GM23248 (cell line): Measurements from ENCODE around the gene ARHGAP24. TPM values are rescaled to one million over a fixed set of nuclear protein-coding genes. Genes with fewer than 3 reads are reported as not detected.

Experiments used
- DNase-seq: peaks from one replicate; pipeline ENCODE4 v3.0.0-alpha.2; 2015
- H2AFZ ChIP-seq: fragments of 200-600 bp; sonication (generic); 2 replicates; pipeline ENCODE4 v1.6.1; 2016; ENCODE audit warnings: antibody characterized with exemption
- H3F3A ChIP-seq: fragments of 200-600 bp; sonication (generic); 2 replicates; pipeline ENCODE4 v1.6.1; 2016; ENCODE audit warnings: mild to moderate bottlenecking, antibody characterized with exemption, mixed run types; ENCODE audit not compliant: insufficient read depth
- H3K27ac ChIP-seq: fragments of 200-600 bp; sonication (generic); 2 replicates; pipeline ENCODE4 v1.5.1; 2016; ENCODE audit warnings: mild to moderate bottlenecking
- H3K27me3 ChIP-seq: fragments of 200-600 bp; sonication (generic); replicated peaks from 2 replicates; pipeline ENCODE4 v1.6.1; 2016; ENCODE audit warnings: mild to moderate bottlenecking; ENCODE audit not compliant: insufficient read depth
- H3K36me3 ChIP-seq: fragments of 200-600 bp; sonication (generic); 2 replicates; pipeline ENCODE4 v1.6.1; 2016; ENCODE audit warnings: low read depth, mild to moderate bottlenecking
- H3K4me1 ChIP-seq: fragments of 200-600 bp; sonication (generic); 2 replicates; pipeline ENCODE4 v1.6.1; 2016; ENCODE audit warnings: mild to moderate bottlenecking; ENCODE audit not compliant: insufficient read depth
- H3K4me2 ChIP-seq: fragments of 200-600 bp; sonication (generic); one replicate; pipeline ENCODE4 v1.6.1; 2016; ENCODE audit warnings: mild to moderate bottlenecking; ENCODE audit not compliant: unreplicated experiment
- H3K4me3 ChIP-seq: fragments of 200-600 bp; sonication (generic); 2 replicates; pipeline ENCODE4 v1.5.1; 2016; ENCODE audit warnings: mild to moderate bottlenecking
- H3K79me2 ChIP-seq: fragments of 200-600 bp; sonication (generic); 2 replicates; pipeline ENCODE4 v1.6.1; 2016; ENCODE audit warnings: mild to moderate bottlenecking; ENCODE audit not compliant: insufficient read depth
- H3K9ac ChIP-seq: fragments of 200-600 bp; sonication (generic); 2 replicates; pipeline ENCODE4 v1.6.1; 2016; ENCODE audit warnings: mild to moderate bottlenecking
- H3K9me2 ChIP-seq: fragments of 200-600 bp; sonication (generic); 2 replicates; pipeline ENCODE4 v1.6.1; 2016; ENCODE audit warnings: mixed run types, mild to moderate bottlenecking, moderate library complexity; ENCODE audit not compliant: insufficient read depth
- H3K9me3 ChIP-seq: fragments of 200-600 bp; sonication (generic); one replicate; pipeline ENCODE4 v1.6.1; 2017; ENCODE audit warnings: low read depth
- H4K20me1 ChIP-seq: fragments of 200-600 bp; sonication (generic); 2 replicates; pipeline ENCODE4 v1.6.0; 2016; ENCODE audit not compliant: insufficient read depth
- EZH2 ChIP-seq: fragments of 200-600 bp; sonication (generic); IDR thresholded peaks from 2 replicates; pipeline ENCODE4 v1.6.1; 2018; ENCODE audit warnings: antibody characterized with exemption, mild to moderate bottlenecking; ENCODE audit not compliant: insufficient read depth, poor library complexity, severe bottlenecking
- EZH2phosphoT487 ChIP-seq: fragments of 200-600 bp; sonication (generic); IDR thresholded peaks from 2 replicates; pipeline ENCODE4 v1.6.1; 2018; ENCODE audit warnings: antibody characterized with exemption, moderate library complexity, mild to moderate bottlenecking, low read depth; ENCODE audit not compliant: insufficient read depth
- WGBS, 2 experiments: methylation state at CpG; one replicate each; pipeline ENCODE4 v1.1.6; 2015 to 2017; ENCODE audit warnings: low lambda C conversion rate in 2 of 2, low coverage in 1 of 2; ENCODE audit errors: missing lambda C conversion rate in 2 of 2; 5-methylcytosine and 5-hydroxymethylcytosine counted together
- in situ Hi-C: fragments of 300-500 bp; cut with MboI; formaldehyde crosslinking; loops from 2 replicates; pipeline ENCODE4 v1.15.0; 2020
- polyA plus RNA-seq: library from polyadenylated mRNA; unstranded; fragments of >200 nt; fragmentation: Nextera tagmentation; extraction: Ambion mirVana; gene quantifications from 2 replicates; pipeline ENCODE4 v1.2.1, GENCODE V29; 2016
- total RNA-seq: library from RNA; depleted of rRNA; stranded (reverse); fragments of >200 nt; shearing (Covaris generic); gene quantifications from 2 replicates; pipeline ENCODE4 v1.2.3, GENCODE V29; 2014

The ARHGAP24 gene
- total and polyA plus RNA-seq, 2 experiments from 2014 or later, result 24.1 to 31.6 TPM

GRCh38 chr4:85866508-85866907, 391.6 kb downstream of the ARHGAP24 start:
- Histone ChIP-seq H3K4me3 (no peak overlapping the region), H4K20me1 (no peaks in the 10 kb centered on the region), H3K27me3 (no peaks in the 10 kb centered on the region), H3K9ac (no peak overlapping the region), H3K4me2 (no peak overlapping the region), H3K79me2 (peaks cover 91% of the 10 kb centered on the region), H3K36me3 (no peaks in the 10 kb centered on the region), H3F3A (peaks cover 30% of the 10 kb centered on the region), H3K27ac (peak overlapping the region; percentile 32), H3K9me3 (no peaks in the 10 kb centered on the region), H3K4me1 (peaks cover 34% of the 10 kb centered on the region), H2AFZ (no peak overlapping the region), H3K9me2 (no peaks in the 10 kb centered on the region)
- peak; percentile 24 for DNase-seq
- WGBS, 2 experiments, result 73 to 76% methylated on average over 1 of the region's 1 CpG
- TF ChIP-seq EZH2, result no peak
- TF ChIP-seq EZH2phosphoT487, result no peak
- in situ Hi-C loops, result no loop called here

GRCh38 chr4:85867271-85867670, 392.3 kb downstream of the ARHGAP24 start:
- peak overlapping the region; percentile 34 for H3K4me2 ChIP-seq
- H3K4me3 ChIP-seq, result no peak overlapping the region

GRCh38 chr4:85869181-85869580, 394.2 kb downstream of the ARHGAP24 start:
- H3K36me3 ChIP-seq, result no peaks in the 10 kb centered on the region
- H3K9ac ChIP-seq, result no peak overlapping the region
- in situ Hi-C loops, result no loop called here
- no peaks in the 10 kb centered on the region for H3K9me3 ChIP-seq
- H4K20me1 ChIP-seq, result no peaks in the 10 kb centered on the region
- H3F3A ChIP-seq, result peaks cover 23% of the 10 kb centered on the region
- no peak overlapping the region for H3K4me2 ChIP-seq
- DNase-seq, result no peak
- WGBS, 2 experiments, result 78 to 80% methylated on average over 5 of the region's 5 CpGs
- TF ChIP-seq EZH2phosphoT487, result no peak
- TF ChIP-seq EZH2, result no peak
- H2AFZ ChIP-seq, result no peak overlapping the region
- H3K4me3 ChIP-seq, result no peak overlapping the region
- no peaks in the 10 kb centered on the region for H3K27me3 ChIP-seq
- no peaks in the 10 kb centered on the region for H3K9me2 ChIP-seq
- H3K27ac ChIP-seq, result no peak overlapping the region
- peaks cover 91% of the 10 kb centered on the region for H3K79me2 ChIP-seq
- peaks cover 34% of the 10 kb centered on the region for H3K4me1 ChIP-seq

More at GRCh38 chr4:85867271-85867670, 392.3 kb downstream of the ARHGAP24 start:
- WGBS, 2 experiments, result 11 to 21% methylated on average over 1 of the region's 1 CpG
- in situ Hi-C loops, result no loop called here
- H3K27me3 ChIP-seq, result no peaks in the 10 kb centered on the region
- peaks cover 91% of the 10 kb centered on the region for H3K79me2 ChIP-seq
- no peak for TF ChIP-seq EZH2
- no peak for TF ChIP-seq EZH2phosphoT487
- H3K9ac ChIP-seq, result no peak overlapping the region
- H4K20me1 ChIP-seq, result no peaks in the 10 kb centered on the region
- peak; percentile 61 for DNase-seq
- H3K4me1 ChIP-seq, result peaks cover 34% of the 10 kb centered on the region
- no peaks in the 10 kb centered on the region for H3K9me2 ChIP-seq
- H2AFZ ChIP-seq, result no peak overlapping the region
- no peaks in the 10 kb centered on the region for H3K9me3 ChIP-seq
- H3F3A ChIP-seq, result peaks cover 23% of the 10 kb centered on the region
- no peaks in the 10 kb centered on the region for H3K36me3 ChIP-seq
- H3K27ac ChIP-seq, result peak overlapping the region; percentile 32

GRCh38 chr4:85870298-85871083, 395.5 kb downstream of the ARHGAP24 start:
- Histone ChIP-seq H3K27ac (no peak overlapping the region), H3K9me3 (no peaks in the 10 kb centered on the region), H3K36me3 (no peaks in the 10 kb centered on the region), H3K4me3 (no peak overlapping the region), H3K9ac (no peak overlapping the region), H2AFZ (no peak overlapping the region), H4K20me1 (no peaks in the 10 kb centered on the region), H3K4me2 (no peak overlapping the region), H3F3A (peaks cover 23% of the 10 kb centered on the region), H3K4me1 (peaks cover 30% of the 10 kb centered on the region), H3K79me2 (peaks cover 83% of the 10 kb centered on the region), H3K27me3 (no peaks in the 10 kb centered on the region), H3K9me2 (no peaks in the 10 kb centered on the region)
- WGBS, 2 experiments, result 95 to 98% methylated on average over 2 of the region's 2 CpGs
- in situ Hi-C loops, result no loop called here
- TF ChIP-seq EZH2 (no peak), EZH2phosphoT487 (no peak)
- no peak for DNase-seq
